Endothelial cell of umbilical vein (primary cell): Measurements from ENCODE around the gene UNC5C.

Source experiments
- CTCF ChIP-seq, 2 donors: IDR thresholded peaks; 1 replicate in 1 of 2; 2 replicates in 1 of 2; pipeline ENCODE4 v1.5.1; 2011; ENCODE audit warnings: low read length in 2 of 2, mild to moderate bottlenecking in 2 of 2, moderate library complexity in 2 of 2, control low read depth in 1 of 2, inconsistent platforms in 1 of 2, low read depth in 1 of 2; ENCODE audit not compliant: insufficient read depth in 1 of 2; ENCODE audit errors: extremely low read depth in 1 of 2
- EZH2 ChIP-seq: IDR thresholded peaks from 2 replicates; pipeline ENCODE4 v1.6.1; 2012; ENCODE audit warnings: borderline replicate concordance, low read depth, mild to moderate bottlenecking, moderate library complexity, low read length, inconsistent platforms; ENCODE audit not compliant: severe bottlenecking
- MAX ChIP-seq: IDR thresholded peaks from 2 replicates; pipeline ENCODE4 v1.6.1; 2011; ENCODE audit not compliant: insufficient read depth, insufficient read length
- MYC ChIP-seq: IDR thresholded peaks from one replicate; pipeline ENCODE4 v1.6.1; 2011; ENCODE audit warnings: mild to moderate bottlenecking, low read depth, low read length
- POLR2A ChIP-seq: IDR thresholded peaks from 2 replicates; pipeline ENCODE4 v1.6.1; 2012; ENCODE audit warnings: low read depth, mild to moderate bottlenecking, control low read depth, low read length
- POLR2AphosphoS5 ChIP-seq: IDR thresholded peaks from 2 replicates; pipeline ENCODE4 v1.6.1; 2012; ENCODE audit warnings: low read depth, mild to moderate bottlenecking, control low read depth, low read length, moderate library complexity; ENCODE audit not compliant: insufficient read depth

GRCh38 chr4:95379633-95380032 is 169.1 kb downstream of the UNC5C start:
- no peak for TF ChIP-seq EZH2
- no peak for TF ChIP-seq CTCF (IDR thresholded peaks at IDR 0.05; ENCODE audit: extremely low read depth in 1 of 2, insufficient read depth in 1 of 2, low read depth in 1 of 2, low read length in 2 of 2)
- TF ChIP-seq POLR2A, result no peak
- no peak for TF ChIP-seq MYC
- TF ChIP-seq POLR2AphosphoS5, result no peak
- no peak for TF ChIP-seq MAX
